Natural killer cell treated with Interleukin-12 subunit alpha and Interleukin-12 subunit beta and Interleukin-15 and Interleukin-18, amount 100 ng/mL, for 72 hours (primary cell): Measurements from ENCODE around the gene EP400. TPM values are rescaled to one million over a fixed set of nuclear protein-coding genes. Genes with fewer than 3 reads are reported as not detected.
A peak's percentile ranks its signal among the peaks of the same experiment; 100 is the strongest.
"Not testable (repeated sequence)": the region's sequence is repeated elsewhere in the genome, so short reads cannot be mapped to it uniquely, and the experiment has no call there.

Source experiments
- ATAC-seq, 2 donors: fragments of 150-1000 bp; cut with Tn5 transposase in 1 of 2; sonication (Bioruptor Pico), chemical (Tn5 transposase) in 1 of 2; 2 replicates each; pipeline ENCODE4 v1.10.0; 2021
- DNase-seq: peaks from one replicate; pipeline ENCODE4 v3.0.0; 2022; ENCODE audit warnings: low spot score
- H3K27ac Mint-ChIP-seq, 2 donors: 1 replicate in 1 of 2; 2 replicates in 1 of 2; pipeline ENCODE4 v1.8.0; 2022; ENCODE audit warnings: mixed read lengths in 2 of 2, mild to moderate bottlenecking in 1 of 2, moderate library complexity in 1 of 2
- H3K27me3 Mint-ChIP-seq, 2 donors: 1 replicate in 1 of 2; 2 replicates in 1 of 2; pipeline ENCODE4 v1.8.0; 2022; ENCODE audit warnings: mixed read lengths in 2 of 2
- H3K36me3 Mint-ChIP-seq: one replicate; pipeline ENCODE4 v1.8.0; 2022; ENCODE audit warnings: mixed read lengths
- H3K4me1 Mint-ChIP-seq, 2 donors: 1 replicate in 1 of 2; 2 replicates in 1 of 2; pipeline ENCODE4 v1.8.0; 2022; ENCODE audit warnings: low read depth in 2 of 2, mixed read lengths in 2 of 2, mild to moderate bottlenecking in 1 of 2
- H3K4me3 Mint-ChIP-seq: one replicate; pipeline ENCODE4 v1.8.0; 2022; ENCODE audit warnings: mixed read lengths
- H3K9me3 Mint-ChIP-seq: 2 replicates; pipeline ENCODE4 v1.8.0; 2022; ENCODE audit warnings: mixed read lengths
- total RNA-seq, 2 donors: library from RNA; stranded (reverse); gene quantifications; one replicate each; pipeline ENCODE4 v1.2.3, GENCODE V29; 2022

EP400 gene
- total RNA-seq, 2 donors from 2014 or later: 53.5 to 106 TPM

DNA sequence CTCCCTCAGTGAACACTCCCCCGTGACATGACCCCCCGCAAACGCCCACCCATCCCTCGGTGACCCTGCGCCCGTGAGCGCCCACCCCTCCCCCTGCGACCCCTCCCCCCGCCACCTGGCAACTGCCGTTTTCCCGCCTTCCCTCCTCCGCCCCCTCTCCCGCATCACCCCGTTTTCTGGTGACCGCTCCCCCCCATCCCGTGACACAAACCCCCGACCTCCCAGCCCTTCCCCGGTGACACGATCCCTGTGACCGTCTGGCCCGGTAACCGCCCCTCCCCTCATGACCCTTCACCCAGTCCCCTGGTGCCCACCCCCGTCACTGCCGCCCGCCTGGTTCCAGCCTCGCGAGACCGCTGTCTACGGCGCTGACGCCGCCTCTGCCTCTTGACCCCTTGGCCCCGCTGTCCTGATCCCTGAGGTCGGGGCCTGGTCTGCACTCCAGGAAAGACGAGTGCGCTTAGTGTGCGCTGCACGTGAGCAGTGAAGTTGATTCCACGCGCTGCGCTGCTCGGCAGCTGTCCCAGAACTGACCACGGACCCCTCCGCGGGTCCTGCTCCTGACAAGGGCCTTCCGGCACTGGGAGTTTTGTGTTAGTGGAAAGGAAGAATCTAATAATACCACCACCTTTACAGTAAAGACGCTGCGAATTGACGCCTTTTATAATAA is 135.0 kb downstream of the EP400 start:
- peak; percentile 69 to 71 for ATAC-seq
- Mint-ChIP-seq H3K36me3 (peaks cover 12% of the 10 kb centered on the region), H3K27ac (peak overlapping the region; percentile 94 to 97), H3K4me3 (peak overlapping the region; percentile 91), H3K4me1 (peaks cover 24 to 28% of the 10 kb centered on the region in 2 donors), H3K27me3 (no peaks in the 10 kb centered on the region), H3K9me3 (no peaks in the 10 kb centered on the region)
- peak; percentile 76 for DNase-seq

DNA sequence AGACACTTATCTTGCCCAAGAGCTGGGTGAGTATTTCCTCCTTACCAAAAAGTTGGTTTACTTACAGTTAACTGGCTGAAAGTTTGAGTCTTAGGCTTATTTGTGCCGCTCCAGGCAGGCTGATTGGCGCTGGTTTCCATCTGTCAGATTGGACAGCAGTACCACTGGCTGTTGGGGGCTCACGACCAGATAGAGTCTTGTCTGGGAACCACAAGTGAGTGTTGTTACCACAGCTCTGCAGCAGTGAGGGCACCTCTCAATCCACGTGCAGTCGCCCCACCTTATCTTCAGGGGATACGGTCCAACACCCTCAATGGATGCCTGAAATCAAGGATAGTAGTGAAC is 135.5 kb downstream of the EP400 start:
- DNase-seq (no peak), ATAC-seq (peak; percentile 32 to 38)
- peaks cover 14% of the 10 kb centered on the region for H3K36me3 Mint-ChIP-seq
- peak overlapping the region; percentile 94 to 97 for H3K27ac Mint-ChIP-seq
- H3K4me3 Mint-ChIP-seq: peak overlapping the region; percentile 91
- no peaks in the 10 kb centered on the region for H3K27me3 Mint-ChIP-seq
- H3K4me1 Mint-ChIP-seq: peaks cover 24 to 33% of the 10 kb centered on the region in 2 donors
- H3K9me3 Mint-ChIP-seq: no peaks in the 10 kb centered on the region

DNA sequence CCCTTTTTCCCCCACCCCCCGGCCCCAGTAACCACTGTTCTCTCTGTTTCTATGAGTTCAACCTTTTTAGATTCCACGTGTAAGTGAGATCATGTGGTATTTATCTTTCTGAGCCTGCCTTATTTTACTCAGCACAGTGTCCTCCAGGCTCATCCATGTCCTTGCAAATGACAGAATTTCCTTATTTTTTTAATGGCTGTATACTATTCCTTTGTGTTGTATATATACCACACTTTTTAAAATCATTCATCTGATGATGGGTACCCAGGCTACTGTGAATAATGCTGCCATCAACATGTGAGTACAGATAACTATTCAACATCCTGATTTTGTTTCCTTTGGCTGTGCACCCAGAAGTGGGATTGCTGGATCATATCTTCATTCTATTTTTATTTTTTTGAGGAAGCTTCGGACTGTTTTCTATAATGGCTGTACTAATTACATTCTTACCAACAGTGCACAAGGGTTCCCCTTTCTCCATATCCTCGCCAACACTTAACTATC is 139.7 kb downstream of the EP400 start:
- ATAC-seq: no peak

DNA sequence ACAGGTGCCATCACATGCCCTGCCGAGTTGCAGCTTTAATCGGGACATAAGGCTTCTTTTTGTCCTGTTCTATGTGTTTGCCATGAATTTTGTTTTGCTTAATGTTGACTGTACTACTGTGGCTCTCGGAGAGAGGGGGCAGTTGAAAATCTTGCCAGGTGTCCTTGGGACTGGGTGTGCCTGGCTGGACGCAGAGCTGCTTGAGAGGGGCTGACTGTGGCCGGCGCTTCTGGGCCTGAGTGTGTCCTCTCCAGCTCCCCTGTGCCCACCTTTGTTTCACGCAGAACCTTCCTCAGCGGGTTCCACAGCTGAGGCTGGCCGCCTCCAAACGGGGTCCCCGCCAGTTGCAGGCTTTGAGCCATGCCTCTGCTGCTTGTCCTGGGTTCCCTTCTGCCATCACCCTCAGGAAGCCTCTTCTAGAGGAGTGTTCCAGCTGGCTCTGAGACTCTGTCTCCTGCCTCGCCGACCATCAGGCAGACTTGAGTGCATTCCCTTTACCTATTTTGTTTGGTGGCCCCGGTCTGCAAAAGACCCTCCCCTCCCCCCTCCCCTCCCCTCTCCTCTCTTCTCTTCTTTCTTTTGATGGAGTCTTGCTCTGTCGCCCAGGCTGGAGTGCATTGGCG is 144.6 kb downstream of the EP400 start:
- Mint-ChIP-seq H3K27ac (no peak overlapping the region), H3K36me3 (peaks cover 24% of the 10 kb centered on the region), H3K4me1 (peaks cover 7 to 18% of the 10 kb centered on the region in 2 donors), H3K9me3 (no peaks in the 10 kb centered on the region), H3K4me3 (no peak overlapping the region), H3K27me3 (no peaks in the 10 kb centered on the region)
- DNase-seq (no peak), ATAC-seq (no peak)

More for the DNA sequence above, 139.7 kb downstream of the EP400 start:
- H3K27me3 Mint-ChIP-seq: no peaks in the 10 kb centered on the region
- peaks cover 15 to 27% of the 10 kb centered on the region in 2 donors for H3K4me1 Mint-ChIP-seq
- peak overlapping the region in 1 of 2 donors; percentile 49 for H3K27ac Mint-ChIP-seq
- peaks cover 14% of the 10 kb centered on the region for H3K36me3 Mint-ChIP-seq
- H3K4me3 Mint-ChIP-seq: no peak overlapping the region
- no peak for DNase-seq
- no peaks in the 10 kb centered on the region for H3K9me3 Mint-ChIP-seq

DNA sequence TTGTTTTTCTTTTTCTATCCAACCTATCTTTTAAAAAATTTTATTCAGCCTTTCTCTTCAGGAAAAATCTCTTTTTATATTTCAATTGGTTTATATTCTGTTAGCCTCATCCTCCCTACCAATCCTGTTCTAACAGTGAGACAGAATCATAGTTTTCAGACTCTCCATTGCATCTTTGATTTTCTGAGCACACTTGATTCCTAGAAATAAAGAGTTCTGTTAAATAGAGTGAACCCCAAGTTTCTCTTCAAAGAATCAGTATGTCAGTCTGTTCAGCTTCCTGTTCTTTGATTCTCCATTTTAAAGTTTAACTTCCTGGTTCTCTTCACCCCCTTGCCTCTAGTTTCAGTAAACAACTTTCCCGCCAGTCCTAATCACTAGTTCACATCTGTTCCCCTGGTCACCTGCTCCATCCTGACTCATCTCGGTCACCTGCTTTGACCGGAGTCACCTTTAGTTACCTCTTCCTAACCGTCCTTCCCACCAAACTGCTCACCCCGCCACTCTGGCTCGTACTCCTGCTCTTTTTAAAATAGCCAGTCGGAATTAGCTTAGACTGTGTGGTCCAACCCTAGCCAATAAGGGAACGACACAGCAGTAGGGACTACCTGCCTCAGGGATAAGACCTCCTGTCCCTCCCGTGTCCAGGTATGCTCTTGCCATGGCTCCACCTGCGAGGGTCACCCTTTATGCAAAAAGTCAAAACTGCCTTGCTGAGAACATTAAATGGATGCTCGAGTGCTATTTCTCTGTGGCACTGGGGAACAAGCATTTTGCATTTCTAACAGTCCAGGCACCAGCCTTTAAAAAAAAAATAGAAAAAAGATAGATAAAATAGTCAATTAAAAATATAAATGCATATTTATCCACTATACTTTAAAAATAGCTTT is 146.0 kb downstream of the EP400 start:
- H3K27ac Mint-ChIP-seq: peak overlapping the region in 1 of 2 donors; percentile 18
- no peaks in the 10 kb centered on the region for H3K9me3 Mint-ChIP-seq
- H3K4me3 Mint-ChIP-seq: no peak overlapping the region
- peaks cover 19% of the 10 kb centered on the region for H3K36me3 Mint-ChIP-seq
- H3K27me3 Mint-ChIP-seq: no peaks in the 10 kb centered on the region
- peaks cover 7 to 12% of the 10 kb centered on the region in 2 donors for H3K4me1 Mint-ChIP-seq
- no peak for ATAC-seq
- no peak for DNase-seq

DNA sequence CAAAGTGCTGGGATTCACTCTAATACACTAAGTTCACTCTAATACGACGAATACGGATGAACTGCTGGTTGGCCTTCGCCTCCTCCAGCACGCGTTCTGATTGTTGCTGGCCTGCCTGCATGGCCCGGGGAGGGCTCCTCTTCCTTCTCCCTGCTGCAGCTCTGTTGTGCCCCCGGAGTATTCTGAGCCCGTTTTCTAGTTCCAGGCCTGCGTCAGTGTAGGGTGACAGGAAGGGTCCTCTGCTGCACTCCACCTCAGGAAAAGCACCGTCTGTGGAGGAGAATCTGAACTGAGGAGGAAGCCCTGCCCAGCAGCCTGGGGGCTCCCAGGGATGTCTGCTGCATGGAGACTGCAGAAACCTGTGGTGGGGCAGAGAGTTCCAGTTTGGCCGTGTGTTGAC is 150.0 kb downstream of the EP400 start:
- H3K27me3 Mint-ChIP-seq: no peaks in the 10 kb centered on the region

DNA sequence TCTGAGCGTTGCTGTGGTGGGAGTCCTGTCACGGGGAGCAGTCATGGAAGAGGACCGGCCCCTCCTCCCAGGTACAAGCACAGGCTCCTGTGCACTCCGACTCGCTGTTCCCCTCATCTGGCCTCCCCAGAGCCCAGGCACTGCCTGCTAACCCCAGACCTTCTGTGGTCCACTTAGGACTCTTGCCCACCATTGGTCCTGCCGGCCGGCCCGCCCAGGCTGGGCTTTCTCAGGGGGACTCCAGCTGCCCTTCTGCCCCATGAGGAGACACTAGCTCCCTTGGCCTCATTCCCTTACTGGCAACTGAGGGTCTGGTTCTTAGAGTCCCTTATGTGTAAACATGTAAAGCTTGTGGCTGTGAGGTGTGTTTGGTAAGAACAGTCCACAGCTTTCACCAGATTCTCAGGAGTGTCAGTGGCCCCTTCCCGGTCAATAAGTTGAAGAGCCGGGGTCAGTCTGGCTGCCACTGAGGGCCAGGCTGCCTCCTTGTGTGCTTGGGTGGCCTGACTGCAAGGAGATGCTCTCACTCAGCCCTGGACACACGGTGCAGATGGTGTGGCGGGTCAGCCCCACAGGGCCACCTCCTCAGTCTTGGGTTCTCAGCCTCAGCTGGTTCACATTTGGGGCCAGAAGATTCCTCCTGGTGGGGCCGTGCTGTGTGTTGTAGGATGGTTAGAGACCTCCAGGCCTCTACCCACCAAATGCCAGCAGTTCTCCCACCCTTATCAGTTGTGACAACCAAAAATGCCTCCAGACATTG is 150.7 kb downstream of the EP400 start:
- Mint-ChIP-seq H3K4me1 (peaks cover 6 to 12% of the 10 kb centered on the region in 2 donors), H3K27me3 (no peaks in the 10 kb centered on the region), H3K27ac (no peak overlapping the region), H3K4me3 (no peak overlapping the region), H3K36me3 (peaks cover 17% of the 10 kb centered on the region), H3K9me3 (no peaks in the 10 kb centered on the region)
- DNase-seq (no peak), ATAC-seq (no peak)

More for the DNA sequence above, 150.0 kb downstream of the EP400 start:
- ATAC-seq: no peak
- Mint-ChIP-seq H3K27ac (no peak overlapping the region), H3K4me1 (peaks cover 7 to 12% of the 10 kb centered on the region in 2 donors), H3K36me3 (peaks cover 19% of the 10 kb centered on the region), H3K4me3 (no peak overlapping the region), H3K9me3 (no peaks in the 10 kb centered on the region)
- DNase-seq: no peak

DNA sequence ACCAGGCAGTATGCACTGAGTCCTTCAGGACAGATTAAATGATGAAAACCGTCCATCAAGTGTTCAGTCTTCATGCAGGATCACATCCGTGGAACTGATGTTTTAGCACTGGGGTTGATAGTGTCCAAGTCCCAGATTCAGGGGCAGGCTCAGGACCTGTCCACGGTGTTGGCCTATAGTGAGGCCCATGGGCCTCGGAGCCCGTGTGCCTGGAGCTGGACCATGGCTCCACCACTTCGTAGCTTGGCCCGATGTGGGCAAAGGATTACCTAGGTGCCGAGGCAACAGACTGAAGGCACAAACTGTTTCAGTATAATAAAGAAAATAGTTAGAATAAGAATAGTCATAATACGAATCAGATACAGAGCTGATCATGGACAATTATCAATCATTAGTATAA is 152.6 kb downstream of the EP400 start:
- Mint-ChIP-seq H3K4me1 (peaks cover 0 to 3% of the 10 kb centered on the region in 2 donors), H3K4me3 (no peak overlapping the region), H3K9me3 (no peaks in the 10 kb centered on the region), H3K27me3 (no peaks in the 10 kb centered on the region), H3K36me3 (peaks cover 5% of the 10 kb centered on the region), H3K27ac (no peak overlapping the region)
- ATAC-seq (no peak), DNase-seq (no peak)

DNA sequence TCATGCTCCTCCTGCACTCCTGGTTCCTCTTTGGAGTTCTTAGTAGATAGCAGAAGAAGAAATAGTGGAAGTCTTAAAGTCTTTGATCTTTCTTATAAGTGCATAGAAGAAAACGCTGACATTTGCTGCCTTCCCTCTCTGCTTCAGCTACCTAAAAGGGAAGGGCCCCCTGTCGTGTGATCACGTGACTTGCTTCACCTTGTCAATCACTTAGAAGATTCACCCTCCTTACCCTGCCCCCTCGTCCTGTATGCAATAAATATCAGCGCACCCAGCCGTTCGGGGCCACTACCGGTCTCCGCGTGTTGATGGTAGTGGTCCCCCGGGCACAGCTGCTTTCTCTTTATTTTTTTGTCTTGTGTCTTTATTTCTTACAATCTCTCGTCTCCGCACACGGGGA is 153.3 kb downstream of the EP400 start:
- not testable (repeated sequence) for H3K4me1 Mint-ChIP-seq, H3K27me3 Mint-ChIP-seq, H3K9me3 Mint-ChIP-seq, DNase-seq, H3K27ac Mint-ChIP-seq, H3K4me3 Mint-ChIP-seq, ATAC-seq, H3K36me3 Mint-ChIP-seq

DNA sequence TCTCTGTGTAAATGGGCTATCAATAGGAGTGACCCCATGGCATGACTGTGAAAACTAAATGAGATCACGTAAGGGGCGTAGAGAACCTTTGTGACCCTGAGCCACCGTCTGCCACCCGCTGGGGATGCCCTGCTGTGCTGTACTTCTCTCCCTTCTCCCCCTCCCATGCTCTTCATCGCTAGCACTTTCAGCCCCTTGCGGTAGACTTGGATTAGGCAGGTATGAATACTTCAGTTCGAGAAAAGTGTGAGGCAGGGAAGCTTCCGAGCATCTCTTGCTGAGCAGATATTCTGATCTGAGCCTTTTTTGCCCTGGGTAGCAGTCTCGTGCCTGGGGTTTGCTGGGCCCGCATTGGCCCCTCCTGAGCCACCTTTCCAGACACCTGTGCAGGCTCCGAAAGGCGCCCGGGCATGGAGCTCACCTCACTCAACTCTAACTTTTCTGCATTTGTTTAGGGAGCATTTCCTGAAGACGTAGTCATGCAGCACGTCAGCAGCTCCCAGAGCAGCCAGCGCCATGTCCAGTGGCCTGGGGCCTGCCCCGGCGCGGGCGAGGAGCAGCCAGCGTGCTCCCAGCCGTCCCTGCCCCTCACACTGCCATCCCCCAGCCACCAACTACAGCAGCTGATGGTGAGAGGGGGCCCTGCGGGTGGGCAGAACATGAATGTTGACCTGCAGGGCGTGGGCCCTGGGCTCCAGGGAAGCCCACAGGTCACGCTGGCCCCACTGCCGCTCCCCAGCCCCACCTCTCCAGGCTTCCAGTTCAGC is 154.0 kb downstream of the EP400 start:
- ATAC-seq (peak in 1 of 2 donors; percentile 9), DNase-seq (no peak)
- Mint-ChIP-seq H3K4me1 (peaks cover 0 to 5% of the 10 kb centered on the region in 2 donors), H3K9me3 (no peaks in the 10 kb centered on the region), H3K36me3 (no peaks in the 10 kb centered on the region), H3K27me3 (no peaks in the 10 kb centered on the region), H3K27ac (no peak overlapping the region), H3K4me3 (no peak overlapping the region)

DNA sequence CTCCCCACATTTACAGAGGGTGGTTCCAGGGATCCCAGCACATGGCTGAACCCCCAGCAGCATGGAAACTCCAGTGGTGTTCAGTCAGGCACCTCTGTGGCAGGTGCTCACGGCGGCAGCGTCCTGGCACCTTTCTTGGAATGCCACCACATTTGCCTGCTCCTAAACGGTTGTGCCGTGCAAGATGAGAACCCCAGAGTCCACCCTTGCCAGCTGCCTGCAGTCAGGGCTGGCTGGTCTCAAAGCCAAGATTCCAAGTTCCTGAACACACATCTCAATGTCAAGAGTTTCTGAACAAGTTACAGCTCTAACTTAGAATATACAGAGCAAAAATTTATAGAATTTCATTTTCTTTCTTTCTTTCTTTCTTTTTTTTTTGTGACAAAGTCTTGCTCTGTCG is 155.7 kb downstream of the EP400 start:
- H3K36me3 Mint-ChIP-seq: no peaks in the 10 kb centered on the region
- DNase-seq: no peak

DNA sequence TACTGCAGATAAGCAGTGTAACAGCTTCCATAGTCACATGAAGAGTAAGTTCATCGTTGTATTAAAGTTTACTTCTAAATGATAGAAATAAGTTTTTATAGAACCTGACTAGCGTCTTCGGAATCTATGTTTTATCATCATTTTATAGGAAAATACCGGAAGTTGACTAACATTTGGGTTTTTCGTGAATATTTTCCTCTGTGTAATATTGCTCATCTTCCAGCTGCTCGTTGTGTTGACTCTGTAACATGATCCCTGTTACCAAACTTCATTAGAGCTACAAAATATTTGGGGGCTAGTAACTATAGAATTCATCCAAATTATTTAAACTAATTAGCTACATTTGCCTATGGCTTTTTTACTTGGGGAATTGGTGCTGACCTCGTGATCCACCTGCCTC is 157.2 kb downstream of the EP400 start:
- ATAC-seq (no peak), DNase-seq (no peak)
- Mint-ChIP-seq H3K27ac (no peak overlapping the region), H3K4me1 (peaks cover 0 to 3% of the 10 kb centered on the region in 2 donors), H3K27me3 (no peaks in the 10 kb centered on the region), H3K36me3 (no peaks in the 10 kb centered on the region), H3K9me3 (no peaks in the 10 kb centered on the region), H3K4me3 (no peak overlapping the region)

More for the DNA sequence above, 155.7 kb downstream of the EP400 start:
- no peak overlapping the region for H3K4me3 Mint-ChIP-seq
- H3K9me3 Mint-ChIP-seq: no peaks in the 10 kb centered on the region
- H3K27me3 Mint-ChIP-seq: no peaks in the 10 kb centered on the region
- H3K27ac Mint-ChIP-seq: no peak overlapping the region
- ATAC-seq: no peak
- H3K4me1 Mint-ChIP-seq: peaks cover 0 to 3% of the 10 kb centered on the region in 2 donors
